Mesenchymal stem cell (in vitro differentiated cells and primary cell): ENCODE results near the gene USP54.
A peak's percentile ranks its signal among the peaks of the same experiment; 100 is the strongest.

Source experiments
- DNase-seq: peaks from one replicate; pipeline ENCODE4 v3.0.0-alpha.2; 2013
- H2AFZ ChIP-seq: one replicate; pipeline ENCODE4 v1.6.1; 2013; ENCODE audit warnings: low read depth, mild to moderate bottlenecking, control low read depth, inconsistent platforms, low read length, moderate library complexity
- H2AK5ac ChIP-seq: 2 replicates; pipeline ENCODE4 v1.6.1; 2013; ENCODE audit warnings: low read length, moderate library complexity, mild to moderate bottlenecking, inconsistent platforms; ENCODE audit not compliant: severe bottlenecking
- H2BK120ac ChIP-seq: one replicate; pipeline ENCODE4 v1.6.1; 2013; ENCODE audit warnings: low read depth, mild to moderate bottlenecking, inconsistent platforms, low read length, moderate library complexity
- H2BK12ac ChIP-seq, 2 experiments: one replicate each; pipeline ENCODE4 v1.6.1; 2013; ENCODE audit warnings: inconsistent platforms in 2 of 2, low read length in 2 of 2, mild to moderate bottlenecking in 2 of 2, moderate library complexity in 2 of 2, control low read depth in 1 of 2
- H2BK15ac ChIP-seq: one replicate; pipeline ENCODE4 v1.6.1; 2013; ENCODE audit warnings: mild to moderate bottlenecking, low read depth, inconsistent platforms; ENCODE audit not compliant: poor library complexity, severe bottlenecking
- H2BK5ac ChIP-seq: 2 replicates; pipeline ENCODE4 v1.6.1; 2013; ENCODE audit warnings: low read depth, mild to moderate bottlenecking, low read length, control low read depth, inconsistent platforms; ENCODE audit not compliant: poor library complexity, severe bottlenecking
- H3K14ac ChIP-seq, 2 experiments: one replicate each; pipeline ENCODE4 v1.6.1; 2013; ENCODE audit warnings: inconsistent platforms in 2 of 2, low read length in 2 of 2, control low read depth in 1 of 2, mild to moderate bottlenecking in 1 of 2, moderate library complexity in 1 of 2
- H3K18ac ChIP-seq, 2 experiments: one replicate each; pipeline ENCODE4 v1.6.1; 2013; ENCODE audit warnings: inconsistent platforms in 2 of 2, low read length in 2 of 2, control low read depth in 1 of 2, low read depth in 1 of 2, mild to moderate bottlenecking in 1 of 2
- H3K23ac ChIP-seq, 2 experiments: one replicate each; pipeline ENCODE4 v1.6.1; 2013; ENCODE audit warnings: inconsistent platforms in 2 of 2, low read length in 2 of 2, mild to moderate bottlenecking in 2 of 2, moderate library complexity in 2 of 2, control low read depth in 1 of 2
- H3K27ac ChIP-seq: 2 replicates; pipeline ENCODE4 v1.5.1; 2013; ENCODE audit warnings: mild to moderate bottlenecking, moderate library complexity, low read length, control low read depth, inconsistent platforms; ENCODE audit not compliant: poor library complexity, severe bottlenecking
- H3K27me3 ChIP-seq, 2 experiments: 2 replicates each; pipeline versions ENCODE4 v1.6.1 to v1.7.0; 2013; ENCODE audit warnings: low read length in 2 of 2, mild to moderate bottlenecking in 2 of 2, moderate library complexity in 2 of 2, control low read depth in 1 of 2, inconsistent platforms in 1 of 2; ENCODE audit not compliant: control insufficient read depth in 1 of 2, insufficient read depth in 1 of 2
- H3K36me3 ChIP-seq, 2 experiments: 2 replicates each; pipeline versions ENCODE4 v1.6.1 to v1.7.0; 2013; ENCODE audit warnings: low read length in 2 of 2, control low read depth in 1 of 2, inconsistent platforms in 1 of 2, low read depth in 1 of 2, mild to moderate bottlenecking in 1 of 2; ENCODE audit not compliant: insufficient read depth in 2 of 2, control insufficient read depth in 1 of 2
- H3K4ac ChIP-seq, 2 experiments: one replicate each; pipeline ENCODE4 v1.6.1; 2013; ENCODE audit warnings: inconsistent platforms in 2 of 2, low read length in 2 of 2, mild to moderate bottlenecking in 2 of 2, moderate library complexity in 2 of 2, control low read depth in 1 of 2, low read depth in 1 of 2
- H3K4me1 ChIP-seq: 2 replicates; pipeline ENCODE4 v1.6.1; 2013; ENCODE audit warnings: low read depth, low read length, control low read depth; ENCODE audit not compliant: control insufficient read depth, insufficient read depth
- H3K4me2 ChIP-seq: 2 replicates; pipeline ENCODE4 v1.6.1; 2013; ENCODE audit warnings: low read length, mild to moderate bottlenecking, inconsistent platforms; ENCODE audit not compliant: poor library complexity, severe bottlenecking
- H3K4me3 ChIP-seq, 2 experiments: 2 replicates each; pipeline versions ENCODE4 v1.5.1 to v1.7.0; 2013; ENCODE audit warnings: low read length in 2 of 2, mild to moderate bottlenecking in 2 of 2, control low read depth in 1 of 2, low read depth in 1 of 2; ENCODE audit not compliant: insufficient read depth in 1 of 2
- H3K79me1 ChIP-seq: replicated peaks from 2 replicates; pipeline ENCODE4 v1.6.1; 2013; ENCODE audit warnings: mild to moderate bottlenecking, control low read depth, low read length, inconsistent platforms; ENCODE audit not compliant: poor library complexity, severe bottlenecking
- H3K9ac ChIP-seq: 2 replicates; pipeline ENCODE4 v1.7.0; 2013; ENCODE audit warnings: mild to moderate bottlenecking, low read length, moderate library complexity
- H3K9me3 ChIP-seq: 2 replicates; pipeline ENCODE4 v1.7.0; 2013; ENCODE audit warnings: mild to moderate bottlenecking, low read length; ENCODE audit not compliant: control insufficient read depth
- H4K8ac ChIP-seq: one replicate; pipeline ENCODE4 v1.6.1; 2013; ENCODE audit warnings: inconsistent platforms, mild to moderate bottlenecking, low read length, moderate library complexity
- H4K91ac ChIP-seq: one replicate; pipeline ENCODE4 v1.6.1; 2013; ENCODE audit warnings: mild to moderate bottlenecking, low read length, inconsistent platforms
- WGBS: methylation state at CpG from one replicate; pipeline ENCODE4 v1.1.7; 2013; ENCODE audit warnings: mixed read lengths; 5-methylcytosine and 5-hydroxymethylcytosine counted together

The USP54 gene

GRCh38 chr10:73634421-73634820 is 43.3 kb upstream of the USP54 start:
- Histone ChIP-seq H3K9ac (no peak overlapping the region), H2BK120ac (no peak overlapping the region), H3K18ac (no peak overlapping the region), H2AK5ac (no peak overlapping the region), H3K36me3 (no peaks in the 10 kb centered on the region), H2BK15ac (peak overlapping the region; percentile 26), H3K27ac (no peak overlapping the region), H4K91ac (no peak overlapping the region), H2BK12ac (no peak overlapping the region), H3K79me1 (no peaks in the 10 kb centered on the region), H3K27me3 (peaks cover 2 to 4% of the 10 kb centered on the region in 2 experiments), H2BK5ac (no peak overlapping the region), H3K4me2 (no peak overlapping the region), H3K4me3 (no peak overlapping the region), H3K4ac (no peak overlapping the region), H3K9me3 (no peaks in the 10 kb centered on the region), H3K14ac (no peak overlapping the region), H2AFZ (no peak overlapping the region), H3K4me1 (peaks cover 2% of the 10 kb centered on the region), H3K23ac (no peak overlapping the region), H4K8ac (no peak overlapping the region)
- 80% methylated on average over 5 of the region's 5 CpGs for WGBS
- no peak for DNase-seq

DNA sequence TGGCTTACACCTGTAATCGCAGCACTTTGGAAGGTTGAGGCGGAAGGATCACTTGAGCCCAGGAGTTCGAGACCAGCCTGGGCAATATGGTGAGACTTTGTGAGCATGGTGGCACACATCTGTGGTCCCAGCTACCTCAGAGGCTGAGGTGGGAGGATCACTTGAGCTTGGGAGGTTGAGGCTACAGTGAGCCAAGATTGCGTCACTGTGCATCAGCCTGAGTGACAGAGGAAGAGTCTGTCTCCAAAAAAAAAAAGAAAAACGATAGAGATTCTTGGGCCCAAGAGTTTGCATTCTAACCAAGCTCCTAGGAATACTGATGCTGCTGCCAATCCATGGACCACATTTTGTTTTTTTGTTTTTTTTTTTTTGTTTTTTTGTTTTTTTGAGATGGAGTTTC is 38.0 kb upstream of the USP54 start:
- Histone ChIP-seq H4K91ac (no peak overlapping the region), H3K9ac (no peak overlapping the region), H2BK5ac (no peak overlapping the region), H3K4ac (no peak overlapping the region), H3K27ac (no peak overlapping the region), H3K36me3 (no peaks in the 10 kb centered on the region), H2AK5ac (no peak overlapping the region), H3K9me3 (no peaks in the 10 kb centered on the region), H3K14ac (no peak overlapping the region), H2AFZ (no peak overlapping the region), H3K4me3 (no peak overlapping the region), H3K18ac (no peak overlapping the region), H2BK12ac (no peak overlapping the region), H3K79me1 (peaks cover 13% of the 10 kb centered on the region), H3K4me2 (no peak overlapping the region), H2BK15ac (no peak overlapping the region), H3K4me1 (peaks cover 3% of the 10 kb centered on the region), H2BK120ac (no peak overlapping the region), H4K8ac (no peak overlapping the region), H3K23ac (no peak overlapping the region), H3K27me3 (no peaks in the 10 kb centered on the region)
- DNase-seq: no peak
- 98% methylated on average over 5 of the region's 5 CpGs for WGBS

GRCh38 chr10:73628405-73628804 is 37.3 kb upstream of the USP54 start:
- Histone ChIP-seq H3K4ac (no peak overlapping the region), H3K4me1 (peaks cover 4% of the 10 kb centered on the region), H3K9ac (no peak overlapping the region), H2BK15ac (no peak overlapping the region), H2BK120ac (no peak overlapping the region), H3K27me3 (no peaks in the 10 kb centered on the region), H3K9me3 (no peaks in the 10 kb centered on the region), H3K4me2 (no peak overlapping the region), H3K14ac (no peak overlapping the region), H3K18ac (no peak overlapping the region), H2AFZ (no peak overlapping the region), H3K36me3 (no peaks in the 10 kb centered on the region), H3K27ac (no peak overlapping the region), H3K23ac (no peak overlapping the region), H2BK12ac (no peak overlapping the region), H3K79me1 (peaks cover 14% of the 10 kb centered on the region), H4K8ac (no peak overlapping the region), H3K4me3 (no peak overlapping the region), H2BK5ac (no peak overlapping the region), H2AK5ac (no peak overlapping the region), H4K91ac (no peak overlapping the region)
- 79% methylated on average over 7 of the region's 7 CpGs for WGBS
- no peak for DNase-seq

DNA sequence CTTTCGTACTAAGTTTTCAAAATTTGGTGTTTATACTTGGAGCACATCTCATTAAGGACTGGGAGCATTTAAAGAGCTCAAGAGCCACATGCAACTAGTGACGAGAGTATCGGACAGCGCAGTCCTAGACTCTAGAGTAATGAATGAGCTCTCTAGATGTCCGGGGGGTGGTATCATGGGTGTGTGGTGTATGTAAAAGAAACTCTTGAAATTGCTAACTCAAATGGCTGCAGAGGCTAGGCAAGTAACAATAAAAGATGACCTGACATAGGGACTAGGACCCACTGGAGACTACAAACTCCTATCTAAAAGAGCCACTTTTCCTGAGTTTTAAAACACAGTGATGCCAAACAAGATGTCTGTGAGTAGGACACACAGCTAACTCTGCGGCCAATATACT is 36.2 kb upstream of the USP54 start:
- Histone ChIP-seq H3K27me3 (no peaks in the 10 kb centered on the region), H3K9me3 (no peaks in the 10 kb centered on the region), H2BK12ac (no peak overlapping the region), H2BK15ac (no peak overlapping the region), H3K23ac (no peak overlapping the region), H3K27ac (no peak overlapping the region), H3K18ac (no peak overlapping the region), H3K36me3 (no peaks in the 10 kb centered on the region), H3K4ac (no peak overlapping the region), H3K79me1 (peaks cover 21% of the 10 kb centered on the region), H4K8ac (peak overlapping the region; percentile 19), H2AFZ (no peak overlapping the region), H4K91ac (no peak overlapping the region), H2BK120ac (no peak overlapping the region), H3K4me3 (no peak overlapping the region), H3K4me2 (no peak overlapping the region), H2BK5ac (no peak overlapping the region), H3K14ac (no peak overlapping the region), H2AK5ac (no peak overlapping the region), H3K9ac (no peak overlapping the region), H3K4me1 (peaks cover 12% of the 10 kb centered on the region)
- 100% methylated on average over 5 of the region's 6 CpGs for WGBS
- DNase-seq: no peak
